Measurements from ENCODE around the gene CHRNA7.
"Not testable (repeated sequence)": the region's sequence is repeated elsewhere in the genome, so short reads cannot be mapped to it uniquely, and the experiment has no call there.

CHRNA7 gene

DNA sequence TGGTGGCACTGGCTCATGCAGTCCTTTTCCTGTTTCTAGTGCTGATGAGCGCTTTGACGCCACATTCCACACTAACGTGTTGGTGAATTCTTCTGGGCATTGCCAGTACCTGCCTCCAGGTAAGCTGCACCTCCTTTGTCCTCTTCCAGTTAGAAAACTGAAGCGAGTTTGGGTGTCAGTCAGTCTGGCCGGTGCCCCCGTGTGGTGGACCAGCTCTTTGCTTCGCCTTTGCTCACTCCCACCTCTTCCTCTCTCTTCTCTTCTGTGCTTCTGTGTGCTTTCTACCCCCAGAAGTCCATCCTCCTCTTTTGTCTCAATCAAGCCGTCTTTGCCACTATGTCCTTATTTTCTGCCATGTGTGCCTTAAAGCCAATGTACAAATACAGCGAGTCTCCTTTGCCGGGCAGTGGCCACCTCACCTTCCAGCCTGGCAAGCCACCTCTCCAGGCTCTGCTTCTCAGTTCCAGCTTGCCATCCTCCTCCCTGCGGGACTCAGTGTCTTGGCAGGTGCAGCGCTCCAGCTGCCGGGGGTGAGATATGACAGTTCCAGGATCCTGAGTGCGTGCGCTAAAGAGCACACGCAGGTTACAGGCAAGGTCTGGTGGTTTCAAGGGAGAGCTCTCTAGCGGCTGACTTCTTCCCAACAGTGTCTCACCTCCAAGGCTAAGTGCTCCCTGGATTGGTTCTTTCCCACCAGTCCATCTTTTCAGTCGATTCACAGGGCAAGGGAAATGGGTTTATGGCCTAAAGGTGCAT is 123.7 kb downstream of the CHRNA7 start:
- H3K9ac ChIP-seq (ENCODE audit: low read depth, low read length), result not testable (repeated sequence)

DNA sequence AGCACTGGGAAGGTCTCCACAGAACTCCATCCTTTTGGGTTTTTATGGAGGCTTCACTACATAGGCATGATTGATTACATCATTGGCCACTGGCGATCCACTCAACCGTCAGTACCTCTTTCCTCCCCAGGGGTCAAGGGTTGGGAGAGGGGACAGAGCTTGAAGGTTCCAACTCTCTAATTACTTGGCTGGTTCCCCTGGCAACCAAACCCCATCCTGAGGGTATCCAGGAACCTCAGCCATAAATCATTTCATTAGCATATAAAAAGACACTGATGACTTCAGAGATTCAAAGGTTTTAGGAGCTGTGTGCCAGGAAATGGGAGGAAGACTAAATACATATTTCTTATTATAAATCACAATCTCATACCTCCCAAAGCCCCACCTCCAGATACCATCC is 131.8 kb downstream of the CHRNA7 start:
- not testable (repeated sequence) for H3K4me3 ChIP-seq (ENCODE audit: low read length); H3K4me1 ChIP-seq (ENCODE audit: control insufficient read depth, insufficient read depth, low read length); H3K9me3 ChIP-seq (replicated peaks; ENCODE audit: low read length); H3K9ac ChIP-seq (ENCODE audit: low read depth, low read length); H3K27me3 ChIP-seq (ENCODE audit: control insufficient read depth, insufficient read depth, low read length); H3K4me2 ChIP-seq (ENCODE audit: low read length); H3K36me3 ChIP-seq (ENCODE audit: insufficient read depth, low read length)

More for the DNA sequence above, 123.7 kb downstream of the CHRNA7 start:
- H3K4me1 ChIP-seq (ENCODE audit: control insufficient read depth, insufficient read depth, low read length); H3K9me3 ChIP-seq (replicated peaks; ENCODE audit: low read length); H3K4me2 ChIP-seq (ENCODE audit: low read length); H3K36me3 ChIP-seq (ENCODE audit: insufficient read depth, low read length); H3K4me3 ChIP-seq (ENCODE audit: low read length); H3K27me3 ChIP-seq (ENCODE audit: control insufficient read depth, insufficient read depth, low read length): not testable (repeated sequence)

DNA sequence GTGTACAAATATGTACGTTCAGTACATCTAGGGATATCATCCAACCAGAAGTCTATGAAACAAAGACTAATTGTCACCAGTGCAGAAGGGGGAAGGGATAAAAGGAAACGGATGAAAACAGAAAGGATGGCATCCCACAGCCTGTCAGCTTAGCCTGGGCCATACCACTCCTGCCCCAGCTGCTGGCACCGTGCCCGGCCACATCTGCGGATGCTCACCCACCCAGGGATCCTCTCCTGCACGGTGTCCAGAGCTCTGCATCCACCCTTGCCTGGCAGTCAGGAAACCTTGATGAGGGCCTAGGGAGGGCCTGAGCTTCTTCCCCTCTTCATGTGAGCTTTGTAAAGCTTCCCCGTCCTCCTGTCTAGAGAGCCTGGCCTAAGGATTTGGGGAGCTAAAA is 133.8 kb downstream of the CHRNA7 start:
- H3K27me3 ChIP-seq (ENCODE audit: control insufficient read depth, insufficient read depth, low read length); H3K4me3 ChIP-seq (ENCODE audit: low read length); H3K4me2 ChIP-seq (ENCODE audit: low read length); H3K9me3 ChIP-seq (replicated peaks; ENCODE audit: low read length); H3K36me3 ChIP-seq (ENCODE audit: insufficient read depth, low read length); H3K9ac ChIP-seq (ENCODE audit: low read depth, low read length); H3K4me1 ChIP-seq (ENCODE audit: control insufficient read depth, insufficient read depth, low read length): not testable (repeated sequence)

- not testable (repeated sequence) for H3K27me3 ChIP-seq (ENCODE audit: control insufficient read depth, insufficient read depth, low read length); H3K36me3 ChIP-seq (ENCODE audit: insufficient read depth, low read length)
Measured at GRCh38 chr15:32164747-32165146, 134.4 kb downstream of the CHRNA7 start.

GRCh38 chr15:32165775-32166174 is 135.5 kb downstream of the CHRNA7 start:
- not testable (repeated sequence) for H3K9me3 ChIP-seq (replicated peaks; ENCODE audit: low read length); H3K36me3 ChIP-seq (ENCODE audit: insufficient read depth, low read length); H3K4me1 ChIP-seq (ENCODE audit: control insufficient read depth, insufficient read depth, low read length); H3K4me2 ChIP-seq (ENCODE audit: low read length); H3K9ac ChIP-seq (ENCODE audit: low read depth, low read length); H3K27me3 ChIP-seq (ENCODE audit: control insufficient read depth, insufficient read depth, low read length); H3K4me3 ChIP-seq (ENCODE audit: low read length)

More at GRCh38 chr15:32164747-32165146, 134.4 kb downstream of the CHRNA7 start:
- H3K9ac ChIP-seq (ENCODE audit: low read depth, low read length); H3K4me1 ChIP-seq (ENCODE audit: control insufficient read depth, insufficient read depth, low read length); H3K9me3 ChIP-seq (replicated peaks; ENCODE audit: low read length); H3K4me3 ChIP-seq (ENCODE audit: low read length); H3K4me2 ChIP-seq (ENCODE audit: low read length): not testable (repeated sequence)

- H3K9me3 ChIP-seq (replicated peaks; ENCODE audit: low read length); H3K36me3 ChIP-seq (ENCODE audit: insufficient read depth, low read length); H3K4me1 ChIP-seq (ENCODE audit: control insufficient read depth, insufficient read depth, low read length); H3K9ac ChIP-seq (ENCODE audit: low read depth, low read length); H3K4me2 ChIP-seq (ENCODE audit: low read length); H3K27me3 ChIP-seq (ENCODE audit: control insufficient read depth, insufficient read depth, low read length); H3K4me3 ChIP-seq (ENCODE audit: low read length): not testable (repeated sequence)
Measured at GRCh38 chr15:32166270-32166669, 136.0 kb downstream of the CHRNA7 start.

GRCh38 chr15:32167913-32168312 is 137.6 kb downstream of the CHRNA7 start:
- not testable (repeated sequence) for H3K9ac ChIP-seq (ENCODE audit: low read depth, low read length); H3K27me3 ChIP-seq (ENCODE audit: control insufficient read depth, insufficient read depth, low read length); H3K36me3 ChIP-seq (ENCODE audit: insufficient read depth, low read length); H3K4me3 ChIP-seq (ENCODE audit: low read length); H3K4me1 ChIP-seq (ENCODE audit: control insufficient read depth, insufficient read depth, low read length); H3K4me2 ChIP-seq (ENCODE audit: low read length); H3K9me3 ChIP-seq (replicated peaks; ENCODE audit: low read length)

DNA sequence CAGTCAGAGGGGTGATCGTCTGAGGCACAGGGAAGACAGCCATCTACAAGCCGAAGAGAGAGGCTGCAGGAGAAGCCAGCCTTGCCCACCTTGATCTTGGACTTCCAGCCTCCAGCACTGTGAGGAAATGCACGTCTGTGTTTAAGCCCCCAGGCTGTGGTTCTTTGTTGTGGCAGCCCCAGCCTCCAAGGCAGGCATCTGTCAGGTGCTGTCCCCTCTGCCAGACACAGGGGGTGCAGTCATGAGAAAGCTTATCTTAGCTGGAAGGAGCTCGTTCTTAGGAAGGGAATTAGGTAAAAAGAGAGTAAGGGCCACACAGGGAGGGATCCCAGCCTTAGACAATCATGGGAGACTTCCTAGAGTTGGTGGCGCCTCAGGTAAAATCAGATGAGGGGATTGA is 150.3 kb downstream of the CHRNA7 start:
- H3K36me3 ChIP-seq (ENCODE audit: insufficient read depth, low read length); H3K9me3 ChIP-seq (replicated peaks; ENCODE audit: low read length); H3K9ac ChIP-seq (ENCODE audit: low read depth, low read length); H3K27me3 ChIP-seq (ENCODE audit: control insufficient read depth, insufficient read depth, low read length); H3K4me2 ChIP-seq (ENCODE audit: low read length); H3K4me1 ChIP-seq (ENCODE audit: control insufficient read depth, insufficient read depth, low read length); H3K4me3 ChIP-seq (ENCODE audit: low read length): not testable (repeated sequence)

DNA sequence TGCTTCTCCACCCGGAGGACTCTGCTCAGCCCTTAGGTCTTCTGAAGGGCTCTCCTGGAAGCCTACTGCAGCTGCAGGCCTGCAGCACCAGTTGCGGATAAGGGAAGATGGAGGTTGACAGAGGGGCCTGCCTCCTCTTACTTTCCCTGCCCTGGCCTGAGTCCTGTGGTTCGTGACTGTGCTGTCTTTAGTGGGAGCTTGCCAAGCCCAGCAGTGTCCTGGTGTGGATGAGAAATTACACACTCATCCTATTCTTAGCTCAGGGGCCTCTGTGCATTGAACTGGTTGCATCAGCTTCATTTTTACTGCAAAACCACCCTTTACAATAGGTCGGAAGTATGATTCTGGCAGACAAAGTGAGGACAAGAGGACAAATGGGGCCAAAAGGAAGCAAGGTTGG is 163.5 kb downstream of the CHRNA7 start:
- not testable (repeated sequence) for H3K9me3 ChIP-seq (replicated peaks; ENCODE audit: low read length); H3K36me3 ChIP-seq (ENCODE audit: insufficient read depth, low read length); H3K4me2 ChIP-seq (ENCODE audit: low read length); H3K4me3 ChIP-seq (ENCODE audit: low read length); H3K4me1 ChIP-seq (ENCODE audit: control insufficient read depth, insufficient read depth, low read length); H3K27me3 ChIP-seq (ENCODE audit: control insufficient read depth, insufficient read depth, low read length); H3K9ac ChIP-seq (ENCODE audit: low read depth, low read length)

DNA sequence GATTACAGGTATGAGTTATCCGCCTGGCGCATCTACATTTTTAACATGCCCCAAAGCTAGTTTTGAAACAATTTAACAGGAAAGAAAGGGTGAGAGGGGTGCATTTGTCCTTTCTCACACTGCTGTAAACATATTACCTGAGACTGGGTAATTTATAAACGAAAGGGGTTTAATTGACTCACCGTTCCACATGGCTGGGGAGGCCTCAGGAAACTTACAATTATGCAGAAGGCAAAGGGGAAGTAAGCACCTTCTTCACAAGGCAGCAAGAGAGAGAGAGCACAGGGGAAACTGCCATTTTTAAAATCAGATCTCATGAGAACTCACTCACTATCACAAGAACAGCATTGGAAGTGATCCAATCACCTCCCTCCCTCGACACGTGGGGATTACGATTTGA is 165.9 kb downstream of the CHRNA7 start:
- not testable (repeated sequence) for H3K36me3 ChIP-seq (ENCODE audit: insufficient read depth, low read length)

GRCh38 chr15:32198938-32199337 is 168.6 kb downstream of the CHRNA7 start:
- H3K9me3 ChIP-seq (replicated peaks; ENCODE audit: low read length); H3K4me1 ChIP-seq (ENCODE audit: control insufficient read depth, insufficient read depth, low read length); H3K4me2 ChIP-seq (ENCODE audit: low read length); H3K4me3 ChIP-seq (ENCODE audit: low read length); H3K27me3 ChIP-seq (ENCODE audit: control insufficient read depth, insufficient read depth, low read length); H3K36me3 ChIP-seq (ENCODE audit: insufficient read depth, low read length); H3K9ac ChIP-seq (ENCODE audit: low read depth, low read length): not testable (repeated sequence)

More for the DNA sequence above, 165.9 kb downstream of the CHRNA7 start:
- H3K4me1 ChIP-seq (ENCODE audit: control insufficient read depth, insufficient read depth, low read length); H3K27me3 ChIP-seq (ENCODE audit: control insufficient read depth, insufficient read depth, low read length); H3K9me3 ChIP-seq (replicated peaks; ENCODE audit: low read length); H3K4me3 ChIP-seq (ENCODE audit: low read length); H3K4me2 ChIP-seq (ENCODE audit: low read length); H3K9ac ChIP-seq (ENCODE audit: low read depth, low read length): not testable (repeated sequence)

- not testable (repeated sequence) for H3K9me3 ChIP-seq (replicated peaks; ENCODE audit: low read length); H3K4me3 ChIP-seq (ENCODE audit: low read length)
Measured at GRCh38 chr15:32209081-32209480, 178.8 kb downstream of the CHRNA7 start.

More at GRCh38 chr15:32209081-32209480, 178.8 kb downstream of the CHRNA7 start:
- H3K9ac ChIP-seq (ENCODE audit: low read depth, low read length); H3K27me3 ChIP-seq (ENCODE audit: control insufficient read depth, insufficient read depth, low read length); H3K4me2 ChIP-seq (ENCODE audit: low read length); H3K36me3 ChIP-seq (ENCODE audit: insufficient read depth, low read length); H3K4me1 ChIP-seq (ENCODE audit: control insufficient read depth, insufficient read depth, low read length): not testable (repeated sequence)

All from skeletal muscle satellite cell (primary cell).